HCT116 (cell line): ENCODE measurements around the gene RALGPS1. TPM values are rescaled to one million over a fixed set of nuclear protein-coding genes. Genes with fewer than 3 reads are reported as not detected.

Experiments used
- ATAC-seq: fragments of 200-7000 bp; cut with Tn5 transposase; 2 replicates; pipeline ENCODE4 v1.9.1; 2020; ENCODE audit warnings: mild to moderate bottlenecking, moderate library complexity
- BruUV-seq: library from RNA; stranded (reverse); fragments of 400-500 nt; replicated peaks from 2 replicates; lab custom pipeline; 2021; lab: Mats Ljungman, UMichigan
- CTCF ChIA-PET: fragments of 300-600 bp; sonication (Branson Sonifier 250); formaldehyde crosslinking; loops from one replicate; lab custom pipeline; 2021; ENCODE audit warnings: antibody characterized with exemption; lab: Charles Lee
- POLR2A ChIA-PET: fragments of 300-600, 350-600 bp; sonication (Branson Sonifier 250); formaldehyde crosslinking; loops from one replicate; lab custom pipeline; 2021; ENCODE audit warnings: antibody characterized with exemption; lab: Charles Lee
- RAD21 ChIA-PET, 2 experiments: fragments of 300-600 bp; sonication (Branson Sonifier 250); formaldehyde crosslinking; loops; one replicate each; lab custom pipeline; 2023; ENCODE audit warnings: low total read pairs in 2 of 2; ENCODE audit not compliant: uncharacterized antibody in 2 of 2, unreplicated experiment in 2 of 2, low non-redundant PET in 1 of 2; lab: Charles Lee
- DNase-seq: peaks from one replicate; pipeline ENCODE4 v3.0.0-alpha.2; 2010; ENCODE audit warnings: low read depth, low spot score
- H2AFZ ChIP-seq: fragments of 200-600 bp; shearing (Covaris generic), sonication (generic); 2 replicates; pipeline ENCODE4 v1.6.1; 2017; ENCODE audit warnings: low read depth, mixed run types, mixed read lengths, antibody characterized with exemption, low read length; ENCODE audit not compliant: poor library complexity, severe bottlenecking
- H3K27ac ChIP-seq: 2 replicates; pipeline ENCODE4 v1.5.1; 2012; ENCODE audit warnings: low read depth, low read length
- H3K27me3 ChIP-seq: fragments of 200-600 bp; sonication (generic); 2 replicates; pipeline ENCODE4 v1.6.1; 2016; ENCODE audit warnings: mixed run types, low read length, mixed read lengths; ENCODE audit not compliant: insufficient read depth
- H3K36me3 ChIP-seq, 2 experiments: fragments of 200-500 bp in 1 of 2; fragments of 200-600 bp in 1 of 2; sonication (Bioruptor generic) in 1 of 2; sonication (generic) in 1 of 2; 2 replicates each; pipeline versions ENCODE4 v1.5.1 to v1.6.1; 2014 to 2016; ENCODE audit warnings: low read length in 2 of 2, inconsistent platforms in 1 of 2, mixed read lengths in 1 of 2, mixed run types in 1 of 2; ENCODE audit not compliant: insufficient read depth in 2 of 2, control insufficient read depth in 1 of 2
- H3K4me1 ChIP-seq, 2 experiments: fragments of 200-600 bp in 1 of 2; sonication (generic) in 1 of 2; 2 replicates each; pipeline versions ENCODE4 v1.5.1 to v1.6.1; 2012 to 2017; ENCODE audit warnings: low read length in 2 of 2, inconsistent platforms in 1 of 2, mild to moderate bottlenecking in 1 of 2, mixed read lengths in 1 of 2, mixed run types in 1 of 2, moderate library complexity in 1 of 2; ENCODE audit not compliant: insufficient read depth in 2 of 2, control insufficient read depth in 1 of 2
- H3K4me2 ChIP-seq: fragments of 200-600 bp; sonication (generic); 2 replicates; pipeline ENCODE4 v1.6.1; 2017; ENCODE audit warnings: mixed run types, low read length, mixed read lengths
- H3K4me3 ChIP-seq, 2 experiments: fragments of 200-600 bp in 1 of 2; sonication (generic) in 1 of 2; replicated peaks in 1 of 2; 2 replicates each; pipeline ENCODE4 v1.5.1; 2011 to 2016; ENCODE audit warnings: low read length in 2 of 2, control low read depth in 1 of 2, low read depth in 1 of 2, mild to moderate bottlenecking in 1 of 2, mixed read lengths in 1 of 2, mixed run types in 1 of 2
- H3K79me2 ChIP-seq: fragments of 200-600 bp; sonication (generic); 2 replicates; pipeline ENCODE4 v1.6.1; 2017; ENCODE audit warnings: mild to moderate bottlenecking, mixed run types, low read length, moderate library complexity, mixed read lengths; ENCODE audit not compliant: insufficient read depth
- H3K9ac ChIP-seq: fragments of 200-600 bp; sonication (generic); 2 replicates; pipeline ENCODE4 v1.6.1; 2016; ENCODE audit warnings: low read length, mixed read lengths
- H3K9me2 ChIP-seq: fragments of 200-600 bp; sonication (generic), shearing (Covaris generic); 2 replicates; pipeline ENCODE4 v1.6.1; 2017; ENCODE audit warnings: mixed run types, mild to moderate bottlenecking, moderate library complexity; ENCODE audit not compliant: insufficient read depth
- H3K9me3 ChIP-seq, 2 experiments: fragments of 200-500 bp in 1 of 2; fragments of 200-600 bp in 1 of 2; sonication (Bioruptor generic) in 1 of 2; sonication (generic) in 1 of 2; 2 replicates each; pipeline ENCODE4 v1.6.1; 2014 to 2017; ENCODE audit warnings: low read length in 2 of 2, mixed read lengths in 2 of 2, inconsistent platforms in 1 of 2, low read depth in 1 of 2, mild to moderate bottlenecking in 1 of 2, mixed run types in 1 of 2, moderate library complexity in 1 of 2; ENCODE audit not compliant: control insufficient read depth in 1 of 2, insufficient read depth in 1 of 2
- H4K20me1 ChIP-seq: fragments of 200-600 bp; sonication (generic), shearing (Covaris generic); 2 replicates; pipeline ENCODE4 v1.6.1; 2017; ENCODE audit warnings: mixed run types, mild to moderate bottlenecking, moderate library complexity; ENCODE audit not compliant: insufficient read depth
- ATF3 ChIP-seq: IDR thresholded peaks from 2 replicates; pipeline ENCODE4 v1.6.1; 2012
- CBX3 ChIP-seq: IDR thresholded peaks from 2 replicates; pipeline ENCODE4 v1.6.1; 2012; ENCODE audit warnings: low read depth
- CEBPB ChIP-seq: IDR thresholded peaks from 2 replicates; pipeline ENCODE4 v1.6.1; 2012; ENCODE audit warnings: low read depth
- EGR1 ChIP-seq: IDR thresholded peaks from 2 replicates; pipeline ENCODE4 v1.6.1; 2012; ENCODE audit warnings: low read depth
- ELF1 ChIP-seq: IDR thresholded peaks from 2 replicates; pipeline ENCODE4 v1.6.1; 2012; ENCODE audit warnings: low read depth, borderline replicate concordance
- EZH2 ChIP-seq: fragments of 200-600 bp; sonication (generic); IDR thresholded peaks from 2 replicates; pipeline ENCODE4 v1.6.1; 2017; ENCODE audit warnings: antibody characterized with exemption, mixed run types
- EZH2phosphoT487 ChIP-seq: fragments of 200-600 bp; IDR thresholded peaks from 2 replicates; pipeline ENCODE4 v1.6.1; 2018; ENCODE audit warnings: antibody characterized with exemption, borderline replicate concordance
- FOSL1 ChIP-seq: IDR thresholded peaks from 2 replicates; pipeline ENCODE4 v1.6.1; 2012; ENCODE audit warnings: low read depth
- JUND ChIP-seq: IDR thresholded peaks from 2 replicates; pipeline ENCODE4 v1.6.1; 2012
- MAX ChIP-seq: IDR thresholded peaks from 2 replicates; pipeline ENCODE4 v1.6.1; 2012
- POLR2A ChIP-seq: IDR thresholded peaks from 2 replicates; pipeline ENCODE4 v1.7.0; 2011; ENCODE audit warnings: borderline replicate concordance; ENCODE audit not compliant: insufficient read depth, insufficient read length; ENCODE audit errors: extremely low read depth
- POLR2AphosphoS5 ChIP-seq: IDR thresholded peaks from 2 replicates; pipeline ENCODE4 v1.6.1; 2011; ENCODE audit warnings: mild to moderate bottlenecking, low read depth, low read length, moderate library complexity
- RAD21 ChIP-seq: IDR thresholded peaks from 2 replicates; pipeline ENCODE4 v1.6.1; 2012; ENCODE audit warnings: low read depth, mild to moderate bottlenecking
- REST ChIP-seq: IDR thresholded peaks from 2 replicates; pipeline ENCODE4 v1.6.1; 2012; ENCODE audit warnings: low read depth
- SIN3A ChIP-seq: IDR thresholded peaks from 2 replicates; pipeline ENCODE4 v1.6.1; 2012; ENCODE audit warnings: low read depth
- SP1 ChIP-seq: IDR thresholded peaks from 2 replicates; pipeline ENCODE4 v1.6.1; 2012; ENCODE audit warnings: low read depth
- SRF ChIP-seq: IDR thresholded peaks from 2 replicates; pipeline ENCODE4 v1.6.1; 2012; ENCODE audit warnings: low read depth
- TCF7L2 ChIP-seq: IDR thresholded peaks from 2 replicates; pipeline ENCODE4 v1.7.0; 2011; ENCODE audit warnings: borderline replicate concordance, inconsistent platforms; ENCODE audit not compliant: insufficient read depth, insufficient read length; ENCODE audit errors: extremely low read depth
- ZFX ChIP-seq: fragments of 450-650 bp; IDR thresholded peaks from 2 replicates; pipeline ENCODE4 v1.6.1; 2017
- ZNF274 ChIP-seq: fragments of 200-500 bp; sonication (Bioruptor generic); IDR thresholded peaks from 2 replicates; pipeline ENCODE4 v1.6.1; 2014; ENCODE audit warnings: mild to moderate bottlenecking, low read depth, low read length, inconsistent platforms
- intact Hi-C: fragments of 100-400 bp; cut with micrococcal nuclease; formaldehyde crosslinking; loops from 2 replicates; pipeline ENCODE4 v1.10.0; 2022
- total RNA-seq: library from RNA; stranded (reverse); gene quantifications from one replicate; pipeline ENCODE4 v1.2.1, GENCODE V29; 2021; ENCODE audit not compliant: unreplicated experiment

Gene RALGPS1
- total RNA-seq, 1 experiment from 2014 or later = 7.6 TPM

GRCh38 chr9:127139775-127140174, 225.2 kb downstream of the RALGPS1 start:
- no TSS peak for BruUV-seq
- no peak for TF ChIP-seq JUND
- no peak for TF ChIP-seq ZFX
- TF ChIP-seq ZNF274 = no peak
- TF ChIP-seq RAD21 = no peak
- no peak for TF ChIP-seq MAX
- no peak for TF ChIP-seq SP1
- TF ChIP-seq FOSL1 = no peak
- no peak for TF ChIP-seq EZH2phosphoT487
- no peak for TF ChIP-seq EZH2
- TF ChIP-seq ELF1 = no peak
- TF ChIP-seq CEBPB = no peak
- TF ChIP-seq REST = no peak
- no peak for TF ChIP-seq EGR1
- TF ChIP-seq POLR2AphosphoS5 = no peak
- no peak for TF ChIP-seq POLR2A
- TF ChIP-seq SIN3A = no peak
- TF ChIP-seq CBX3 = no peak
- TF ChIP-seq SRF = no peak
- TF ChIP-seq TCF7L2 = no peak
- TF ChIP-seq ATF3 = no peak
- TF ChIP-seq, all 23 proteins: peak for 0
- intact Hi-C loops = no loop called here
- H3K4me1 ChIP-seq = no peaks in the 10 kb centered on the region
- no peaks in the 10 kb centered on the region for H3K79me2 ChIP-seq
- CTCF ChIA-PET = no interaction called here
- POLR2A ChIA-PET = no interaction called here
- DNase-seq = no peak
- no peaks in the 10 kb centered on the region for H3K36me3 ChIP-seq
- H3K27me3 ChIP-seq = no peaks in the 10 kb centered on the region
- H3K9me2 ChIP-seq = no peaks in the 10 kb centered on the region
- RAD21 ChIA-PET = no interaction called here
- no peaks in the 10 kb centered on the region for H4K20me1 ChIP-seq
- H3K4me3 ChIP-seq = no peak overlapping the region
- no peak overlapping the region for H3K4me2 ChIP-seq
- no peak overlapping the region for H3K27ac ChIP-seq
- no peak overlapping the region for H2AFZ ChIP-seq
- no peak overlapping the region for H3K9ac ChIP-seq
- ATAC-seq = no peak
- no peaks in the 10 kb centered on the region for H3K9me3 ChIP-seq
